Measurements from ENCODE around the gene SPSB3. TPM values are rescaled to one million over a fixed set of nuclear protein-coding genes. Genes with fewer than 3 reads are reported as not detected.

Gene SPSB3
- total and polyA plus RNA-seq, 7 donors = 34.4 to 98.4 (median 61.4) TPM

DNA sequence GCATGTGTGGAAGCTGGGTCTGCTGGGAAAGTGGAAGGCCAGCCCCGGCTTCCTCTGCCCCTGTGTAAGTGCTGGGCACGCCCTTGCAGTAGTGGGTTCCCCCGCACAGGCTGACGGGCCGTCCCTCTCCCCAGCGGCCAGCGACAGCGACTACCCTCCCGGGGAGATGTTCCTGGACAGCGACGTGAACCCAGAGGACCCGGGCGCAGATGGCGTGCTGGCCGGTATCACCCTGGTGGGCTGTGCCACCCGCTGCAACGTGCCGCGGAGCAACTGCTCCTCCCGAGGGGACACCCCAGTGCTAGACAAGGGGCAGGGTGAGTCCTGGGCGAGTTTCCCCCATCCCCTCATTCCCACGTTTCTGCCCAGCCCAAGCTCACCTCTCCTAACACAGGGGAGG lies 16.5 kb downstream of the SPSB3 start:
- no peak for DNase-seq
- intact Hi-C loops (cut with DNase I) = no loop called here
- TF ChIP-seq POLR2AphosphoS5 (IDR thresholded peaks at IDR 0.05) = no peak
- TF ChIP-seq, protein P1, sequence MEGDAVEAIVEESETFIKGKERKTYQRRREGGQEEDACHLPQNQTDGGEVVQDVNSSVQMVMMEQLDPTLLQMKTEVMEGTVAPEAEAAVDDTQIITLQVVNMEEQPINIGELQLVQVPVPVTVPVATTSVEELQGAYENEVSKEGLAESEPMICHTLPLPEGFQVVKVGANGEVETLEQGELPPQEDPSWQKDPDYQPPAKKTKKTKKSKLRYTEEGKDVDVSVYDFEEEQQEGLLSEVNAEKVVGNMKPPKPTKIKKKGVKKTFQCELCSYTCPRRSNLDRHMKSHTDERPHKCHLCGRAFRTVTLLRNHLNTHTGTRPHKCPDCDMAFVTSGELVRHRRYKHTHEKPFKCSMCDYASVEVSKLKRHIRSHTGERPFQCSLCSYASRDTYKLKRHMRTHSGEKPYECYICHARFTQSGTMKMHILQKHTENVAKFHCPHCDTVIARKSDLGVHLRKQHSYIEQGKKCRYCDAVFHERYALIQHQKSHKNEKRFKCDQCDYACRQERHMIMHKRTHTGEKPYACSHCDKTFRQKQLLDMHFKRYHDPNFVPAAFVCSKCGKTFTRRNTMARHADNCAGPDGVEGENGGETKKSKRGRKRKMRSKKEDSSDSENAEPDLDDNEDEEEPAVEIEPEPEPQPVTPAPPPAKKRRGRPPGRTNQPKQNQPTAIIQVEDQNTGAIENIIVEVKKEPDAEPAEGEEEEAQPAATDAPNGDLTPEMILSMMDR (IDR thresholded peaks at IDR 0.05) = no peak
- H3K9me3 ChIP-seq = no peaks in the 10 kb centered on the region
- no peaks in the 10 kb centered on the region for H3K27me3 ChIP-seq
- no peak overlapping the region for H3K27ac ChIP-seq
- H3K4me3 ChIP-seq = no peak overlapping the region
- WGBS, 2 donors = 90 to 92% methylated on average over 22 of the region's 22 CpGs
- peaks cover 55 to 82% (median 67%) of the 10 kb centered on the region in 4 donors for H3K36me3 ChIP-seq
- peaks cover 0 to 21% (median 20%) of the 10 kb centered on the region in 4 donors for H3K4me1 ChIP-seq

GRCh38 chr16:1764971-1765370 lies 17.4 kb downstream of the SPSB3 start:
- H3K36me3 ChIP-seq = peaks cover 55 to 90% (median 74%) of the 10 kb centered on the region in 4 donors
- WGBS, 2 donors = 85 to 93% methylated on average over 21 of the region's 21 CpGs

GRCh38 chr16:1763521-1764511 lies 18.6 kb downstream of the SPSB3 start:
- peaks cover 54 to 92% (median 75%) of the 10 kb centered on the region in 4 donors for H3K36me3 ChIP-seq
- TF ChIP-seq, protein P1 (IDR thresholded peaks at IDR 0.05) = peak in 2 of 4 experiments; percentile 30 to 39
- TF ChIP-seq EP300 (IDR thresholded peaks at IDR 0.05) = no peak
- peaks cover 0 to 2% (median under 1%) of the 10 kb centered on the region in 4 donors for H3K4me1 ChIP-seq
- DNase-seq = no peak
- intact Hi-C loops (cut with DNase I) = no loop called here
- no peaks in the 10 kb centered on the region for H3K27me3 ChIP-seq
- WGBS, 2 donors = 78 to 81% methylated on average over 81 of the region's 81 CpGs
- no peak overlapping the region for H3K4me3 ChIP-seq
- H3K27ac ChIP-seq = peak overlapping the region in 1 of 4 donors; percentile 17
- H3K9me3 ChIP-seq = no peaks in the 10 kb centered on the region

More at GRCh38 chr16:1764971-1765370, 17.4 kb downstream of the SPSB3 start:
- DNase-seq = no peak
- Histone ChIP-seq H3K27ac (no peak overlapping the region), H3K9me3 (no peaks in the 10 kb centered on the region), H3K27me3 (no peaks in the 10 kb centered on the region), H3K4me1 (peaks cover 0 to 13% (median 12%) of the 10 kb centered on the region in 4 donors), H3K4me3 (no peak overlapping the region)
- intact Hi-C loops (cut with DNase I) = no loop called here
- TF ChIP-seq POLR2A (IDR thresholded peaks at IDR 0.05) (no peak), POLR2AphosphoS5 (IDR thresholded peaks at IDR 0.05) (no peak), EP300 (IDR thresholded peaks at IDR 0.05) (no peak)
- TF ChIP-seq, protein P1 (IDR thresholded peaks at IDR 0.05) = no peak

DNA sequence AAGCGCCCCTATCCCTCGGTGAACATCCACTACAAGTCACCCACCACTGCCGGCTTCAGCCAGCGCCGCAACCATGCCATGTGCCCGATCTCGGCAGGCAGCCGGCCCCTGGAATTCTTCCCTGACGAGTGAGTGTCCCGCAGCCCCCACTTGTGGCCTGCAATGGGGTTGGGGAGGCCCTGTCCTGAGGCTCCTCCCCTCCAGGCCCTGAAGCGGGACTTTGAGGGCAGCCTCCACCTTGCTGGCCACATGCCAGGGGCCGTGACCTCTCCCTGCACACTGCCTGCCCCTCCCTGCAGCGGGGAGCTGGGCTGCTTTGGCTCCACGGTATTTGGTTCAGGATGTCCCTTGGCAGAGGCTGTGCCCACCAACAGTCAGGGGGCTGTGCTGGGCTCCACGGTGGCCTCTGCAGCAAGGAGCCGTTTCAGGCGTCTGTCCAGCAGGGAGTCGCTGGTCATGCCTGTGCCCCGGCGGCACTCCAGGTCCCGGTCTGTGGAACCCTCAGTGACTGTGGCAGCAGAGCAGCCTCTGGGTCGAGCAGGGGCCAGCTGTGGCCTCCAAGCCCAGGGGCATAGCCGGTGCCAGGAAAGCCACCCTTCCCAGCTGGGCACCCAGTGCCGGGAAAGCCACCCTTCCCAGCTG lies 19.4 kb downstream of the SPSB3 start:
- Histone ChIP-seq H3K4me3 (no peak overlapping the region), H3K27me3 (no peaks in the 10 kb centered on the region), H3K27ac (no peak overlapping the region), H3K4me1 (no peaks in the 10 kb centered on the region), H3K36me3 (peaks cover 46 to 91% (median 71%) of the 10 kb centered on the region in 4 donors), H3K9me3 (no peaks in the 10 kb centered on the region)
- no peak for DNase-seq
- 89 to 91% methylated on average over 24 of the region's 24 CpGs for WGBS, 2 donors
- TF ChIP-seq, protein P1 (IDR thresholded peaks at IDR 0.05) = no peak
- TF ChIP-seq EP300 (IDR thresholded peaks at IDR 0.05) (no peak), POLR2AphosphoS5 (IDR thresholded peaks at IDR 0.05) (no peak)
- intact Hi-C loops (cut with DNase I) = no loop called here
